ENCODE results near the gene PPP3R1.

Gene PPP3R1

GRCh38 chr2:68240446-68240845 lies 11.9 kb downstream of the PPP3R1 start:
- ATAC-seq: no peak
- no peak for TF ChIP-seq RARB (CRISPR knock-in tag; IDR thresholded peaks at IDR 0.05)
- no peak for TF ChIP-seq OSR1 (CRISPR knock-in tag; IDR thresholded peaks at IDR 0.05)
- no peak for TF ChIP-seq ZC3H10 (CRISPR knock-in tag; IDR thresholded peaks at IDR 0.05)
- TF ChIP-seq ESRRG (CRISPR knock-in tag; IDR thresholded peaks at IDR 0.05): no peak
- TF ChIP-seq PPARA (CRISPR knock-in tag; IDR thresholded peaks at IDR 0.05; ENCODE audit: borderline replicate concordance): no peak
- TF ChIP-seq, protein P1, sequence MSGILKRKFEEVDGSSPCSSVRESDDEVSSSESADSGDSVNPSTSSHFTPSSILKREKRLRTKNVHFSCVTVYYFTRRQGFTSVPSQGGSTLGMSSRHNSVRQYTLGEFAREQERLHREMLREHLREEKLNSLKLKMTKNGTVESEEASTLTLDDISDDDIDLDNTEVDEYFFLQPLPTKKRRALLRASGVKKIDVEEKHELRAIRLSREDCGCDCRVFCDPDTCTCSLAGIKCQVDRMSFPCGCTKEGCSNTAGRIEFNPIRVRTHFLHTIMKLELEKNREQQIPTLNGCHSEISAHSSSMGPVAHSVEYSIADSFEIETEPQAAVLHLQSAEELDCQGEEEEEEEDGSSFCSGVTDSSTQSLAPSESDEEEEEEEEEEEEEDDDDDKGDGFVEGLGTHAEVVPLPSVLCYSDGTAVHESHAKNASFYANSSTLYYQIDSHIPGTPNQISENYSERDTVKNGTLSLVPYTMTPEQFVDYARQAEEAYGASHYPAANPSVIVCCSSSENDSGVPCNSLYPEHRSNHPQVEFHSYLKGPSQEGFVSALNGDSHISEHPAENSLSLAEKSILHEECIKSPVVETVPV (CRISPR knock-in tag; IDR thresholded peaks at IDR 0.05): no peak
- no peak for TF ChIP-seq BACH2 (CRISPR knock-in tag; IDR thresholded peaks at IDR 0.05; ENCODE audit: borderline replicate concordance)
- no peak for TF ChIP-seq GLIS3 (CRISPR knock-in tag; IDR thresholded peaks at IDR 0.05)
- TF ChIP-seq, protein P2, sequence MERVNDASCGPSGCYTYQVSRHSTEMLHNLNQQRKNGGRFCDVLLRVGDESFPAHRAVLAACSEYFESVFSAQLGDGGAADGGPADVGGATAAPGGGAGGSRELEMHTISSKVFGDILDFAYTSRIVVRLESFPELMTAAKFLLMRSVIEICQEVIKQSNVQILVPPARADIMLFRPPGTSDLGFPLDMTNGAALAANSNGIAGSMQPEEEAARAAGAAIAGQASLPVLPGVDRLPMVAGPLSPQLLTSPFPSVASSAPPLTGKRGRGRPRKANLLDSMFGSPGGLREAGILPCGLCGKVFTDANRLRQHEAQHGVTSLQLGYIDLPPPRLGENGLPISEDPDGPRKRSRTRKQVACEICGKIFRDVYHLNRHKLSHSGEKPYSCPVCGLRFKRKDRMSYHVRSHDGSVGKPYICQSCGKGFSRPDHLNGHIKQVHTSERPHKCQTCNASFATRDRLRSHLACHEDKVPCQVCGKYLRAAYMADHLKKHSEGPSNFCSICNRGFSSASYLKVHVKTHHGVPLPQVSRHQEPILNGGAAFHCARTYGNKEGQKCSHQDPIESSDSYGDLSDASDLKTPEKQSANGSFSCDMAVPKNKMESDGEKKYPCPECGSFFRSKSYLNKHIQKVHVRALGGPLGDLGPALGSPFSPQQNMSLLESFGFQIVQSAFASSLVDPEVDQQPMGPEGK (CRISPR knock-in tag; IDR thresholded peaks at IDR 0.05; ENCODE audit: borderline replicate concordance): no peak
- no peak for TF ChIP-seq ZFP30 (CRISPR knock-in tag; IDR thresholded peaks at IDR 0.05)

- TF ChIP-seq ESRRG (CRISPR knock-in tag; IDR thresholded peaks at IDR 0.05) (no peak), CSDC2 (CRISPR knock-in tag; IDR thresholded peaks at IDR 0.05) (no peak), GLIS3 (CRISPR knock-in tag; IDR thresholded peaks at IDR 0.05) (no peak), ZNF70 (CRISPR knock-in tag; IDR thresholded peaks at IDR 0.05) (no peak), ZFP3 (CRISPR knock-in tag; IDR thresholded peaks at IDR 0.05) (no peak), BACH2 (CRISPR knock-in tag; IDR thresholded peaks at IDR 0.05; ENCODE audit: borderline replicate concordance) (no peak), OSR1 (CRISPR knock-in tag; IDR thresholded peaks at IDR 0.05) (no peak), ARNTL (CRISPR knock-in tag; IDR thresholded peaks at IDR 0.05; ENCODE audit: borderline replicate concordance, low read depth) (no peak)
Observed at GRCh38 chr2:68238955-68239822, 13.1 kb downstream of the PPP3R1 start.

GRCh38 chr2:68237976-68238580 lies 14.3 kb downstream of the PPP3R1 start:
- peak; percentile 42 for ATAC-seq

More at GRCh38 chr2:68238955-68239822, 13.1 kb downstream of the PPP3R1 start:
- ATAC-seq: peak; percentile 36; the same call in 1 of the 3 replicates

GRCh38 chr2:68237404-68237803 lies 14.9 kb downstream of the PPP3R1 start:
- TF ChIP-seq ISL1 (CRISPR knock-in tag; IDR thresholded peaks at IDR 0.05): peak; percentile 43
- TF ChIP-seq, protein P3, sequence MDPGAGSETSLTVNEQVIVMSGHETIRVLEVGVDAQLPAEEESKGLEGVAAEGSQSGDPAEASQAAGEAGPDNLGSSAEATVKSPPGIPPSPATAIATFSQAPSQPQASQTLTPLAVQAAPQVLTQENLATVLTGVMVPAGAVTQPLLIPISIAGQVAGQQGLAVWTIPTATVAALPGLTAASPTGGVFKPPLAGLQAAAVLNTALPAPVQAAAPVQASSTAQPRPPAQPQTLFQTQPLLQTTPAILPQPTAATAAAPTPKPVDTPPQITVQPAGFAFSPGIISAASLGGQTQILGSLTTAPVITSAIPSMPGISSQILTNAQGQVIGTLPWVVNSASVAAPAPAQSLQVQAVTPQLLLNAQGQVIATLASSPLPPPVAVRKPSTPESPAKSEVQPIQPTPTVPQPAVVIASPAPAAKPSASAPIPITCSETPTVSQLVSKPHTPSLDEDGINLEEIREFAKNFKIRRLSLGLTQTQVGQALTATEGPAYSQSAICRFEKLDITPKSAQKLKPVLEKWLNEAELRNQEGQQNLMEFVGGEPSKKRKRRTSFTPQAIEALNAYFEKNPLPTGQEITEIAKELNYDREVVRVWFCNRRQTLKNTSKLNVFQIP (CRISPR knock-in tag; IDR thresholded peaks at IDR 0.05; ENCODE audit: borderline replicate concordance, low read depth): no peak
- peak; percentile 52 for ATAC-seq

More at GRCh38 chr2:68237976-68238580, 14.3 kb downstream of the PPP3R1 start:
- no peak for TF ChIP-seq ZNF565 (CRISPR knock-in tag; conservative IDR thresholded peaks at IDR 0.05; ENCODE audit: low read depth)
- TF ChIP-seq GLIS3 (CRISPR knock-in tag; IDR thresholded peaks at IDR 0.05): no peak
- no peak for TF ChIP-seq ZNF70 (CRISPR knock-in tag; IDR thresholded peaks at IDR 0.05)
- TF ChIP-seq ZFP30 (CRISPR knock-in tag; IDR thresholded peaks at IDR 0.05): no peak
- no peak for TF ChIP-seq CSDC2 (CRISPR knock-in tag; IDR thresholded peaks at IDR 0.05)
- no peak for TF ChIP-seq PPARA (CRISPR knock-in tag; IDR thresholded peaks at IDR 0.05; ENCODE audit: borderline replicate concordance)
- TF ChIP-seq CREB5 (CRISPR knock-in tag; IDR thresholded peaks at IDR 0.05; ENCODE audit: low read depth): no peak
- TF ChIP-seq ISL1 (CRISPR knock-in tag; IDR thresholded peaks at IDR 0.05): peak; percentile 61; the same call in 1 of the 2 replicates

DNA sequence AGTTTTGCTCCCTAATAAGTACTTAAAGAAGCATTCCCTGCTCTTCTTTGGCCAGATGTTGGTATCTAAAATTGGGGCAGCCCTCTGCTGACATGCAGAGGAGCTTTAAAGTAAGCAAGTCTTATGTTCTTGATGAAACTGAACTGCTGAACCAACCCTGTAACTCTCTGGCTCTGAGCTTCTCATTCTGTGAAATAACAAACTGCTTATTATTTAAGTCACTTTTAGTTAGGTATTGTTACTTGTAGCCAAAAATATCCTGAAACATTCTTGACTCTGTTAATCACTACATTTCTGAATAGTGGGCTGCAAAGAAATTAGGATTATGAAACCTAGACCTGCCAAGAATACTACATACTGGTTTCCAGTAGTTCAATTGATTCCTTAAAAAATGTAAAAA lies 15.5 kb downstream of the PPP3R1 start:
- ATAC-seq: no peak
- no peak for TF ChIP-seq ZFP30 (CRISPR knock-in tag; IDR thresholded peaks at IDR 0.05)
- TF ChIP-seq GLIS3 (CRISPR knock-in tag; IDR thresholded peaks at IDR 0.05): no peak
- TF ChIP-seq PPARA (CRISPR knock-in tag; IDR thresholded peaks at IDR 0.05; ENCODE audit: borderline replicate concordance): no peak
- no peak for TF ChIP-seq ZNF70 (CRISPR knock-in tag; IDR thresholded peaks at IDR 0.05)
- TF ChIP-seq ISL1 (CRISPR knock-in tag; IDR thresholded peaks at IDR 0.05): no peak
- TF ChIP-seq ARNTL (CRISPR knock-in tag; IDR thresholded peaks at IDR 0.05; ENCODE audit: borderline replicate concordance, low read depth): no peak
- no peak for TF ChIP-seq ESRRG (CRISPR knock-in tag; IDR thresholded peaks at IDR 0.05)
- TF ChIP-seq ZNF8 (CRISPR knock-in tag; IDR thresholded peaks at IDR 0.05): no peak

Measured in SK-N-SH treated with all-trans-retinoic acid at 6 μM for 48 hours (cell line).